SK-N-SH (cell line): ENCODE data around the gene TNRC6C.

Source experiments
- CTCF ChIP-seq: fragments of 200-600 bp; sonication (generic); IDR thresholded peaks from 2 replicates; pipeline ENCODE4 v1.6.1; 2017; ENCODE audit warnings: antibody characterized with exemption, mild to moderate bottlenecking, moderate library complexity
- EP300 ChIP-seq, 2 experiments: IDR thresholded peaks; 2 replicates each; pipeline versions ENCODE4 v1.4.0 to v1.6.1; 2012; ENCODE audit warnings: borderline replicate concordance in 1 of 2, low read depth in 1 of 2, low read length in 1 of 2
- EZH2phosphoT487 ChIP-seq: fragments of 200-600 bp; sonication (generic); IDR thresholded peaks from 2 replicates; pipeline ENCODE4 v1.6.1; 2017; ENCODE audit warnings: low read depth, mixed run types, mild to moderate bottlenecking, antibody characterized with exemption, moderate library complexity, borderline replicate concordance
- JUND ChIP-seq: IDR thresholded peaks from 2 replicates; pipeline ENCODE4 v1.4.0; 2012
- MAX ChIP-seq: IDR thresholded peaks from 2 replicates; pipeline ENCODE4 v1.4.0; 2012; ENCODE audit warnings: low read depth
- MXI1 ChIP-seq: IDR thresholded peaks from 2 replicates; pipeline ENCODE4 v1.6.1; 2012; ENCODE audit warnings: mild to moderate bottlenecking, low read depth, low read length, improper control_type of control experiment
- RFX5 ChIP-seq: IDR thresholded peaks from 2 replicates; pipeline ENCODE4 v1.6.1; 2012; ENCODE audit warnings: mild to moderate bottlenecking, improper control_type of control experiment, low read length
- TAF1 ChIP-seq: IDR thresholded peaks from 2 replicates; pipeline ENCODE4 v1.6.1; 2012; ENCODE audit warnings: low read depth, mild to moderate bottlenecking, low read length, moderate library complexity, borderline replicate concordance
- TEAD4 ChIP-seq: IDR thresholded peaks from 2 replicates; pipeline ENCODE4 v1.4.0; 2012; ENCODE audit warnings: mild to moderate bottlenecking, borderline replicate concordance; ENCODE audit not compliant: insufficient read depth
- ZBTB33 ChIP-seq: IDR thresholded peaks from 2 replicates; pipeline ENCODE4 v1.4.0; 2012; ENCODE audit warnings: low read depth, borderline replicate concordance

GRCh38 chr17:77963441-77963840, 4.9 kb downstream of the TNRC6C start:
- peak in 1 of 2 experiments; percentile 21; a peak in 1 of 4 replicates for TF ChIP-seq EP300 (IDR thresholded peaks at IDR 0.05; ENCODE audit: borderline replicate concordance in 1 of 2, low read depth in 1 of 2, low read length in 1 of 2)
- peak; percentile 25; the same call in 1 of the 2 replicates for TF ChIP-seq MAX
- no peak for TF ChIP-seq CTCF
- TF ChIP-seq RFX5: 0 out of 2 replicates have a peak, but pooled peaks have one; percentile 44
- TF ChIP-seq ZBTB33: no peak
- TF ChIP-seq MXI1: peak; percentile 56; the same call in 1 of the 2 replicates
- no peak for TF ChIP-seq EZH2phosphoT487
- no peak for TF ChIP-seq JUND
- no peak for TF ChIP-seq TEAD4
- no peak for TF ChIP-seq TAF1
